ENCODE measurements around the gene HS3ST5. TPM values are rescaled to one million over a fixed set of nuclear protein-coding genes. Genes with fewer than 3 reads are reported as not detected.

The HS3ST5 gene
- total RNA-seq, 2 experiments from 2014 or later, result not detected

DNA sequence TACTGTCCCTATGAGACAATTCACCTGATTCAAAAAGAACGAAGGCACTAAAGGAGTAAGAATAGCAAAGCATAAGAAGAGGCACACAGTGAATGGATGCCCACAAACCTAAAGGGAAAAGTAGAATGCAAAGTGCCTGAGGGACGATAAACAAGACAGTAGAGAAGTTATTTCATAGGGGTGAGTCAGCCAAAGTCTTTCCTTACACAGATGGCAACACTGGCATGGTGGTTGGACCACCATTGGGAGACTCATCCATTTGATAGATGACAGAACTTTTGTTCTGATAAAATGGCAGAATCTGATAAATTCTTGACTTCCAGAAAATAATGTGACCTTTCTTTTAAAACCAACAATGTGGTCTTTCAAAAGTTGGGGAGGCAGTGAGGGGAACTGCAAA is 223.8 kb downstream of the HS3ST5 start:
- Mint-ChIP-seq H3K36me3 (ENCODE audit: low read depth) (no peaks in the 10 kb centered on the region), H3K27ac (no peak overlapping the region), H3K4me1 (ENCODE audit: low read depth) (no peaks in the 10 kb centered on the region), H3K9me3 (no peaks in the 10 kb centered on the region), H3K4me3 (no peak overlapping the region), H3K27me3 (peaks cover 12% of the 10 kb centered on the region)
- no peak for ATAC-seq
- TF ChIP-seq, protein P1, sequence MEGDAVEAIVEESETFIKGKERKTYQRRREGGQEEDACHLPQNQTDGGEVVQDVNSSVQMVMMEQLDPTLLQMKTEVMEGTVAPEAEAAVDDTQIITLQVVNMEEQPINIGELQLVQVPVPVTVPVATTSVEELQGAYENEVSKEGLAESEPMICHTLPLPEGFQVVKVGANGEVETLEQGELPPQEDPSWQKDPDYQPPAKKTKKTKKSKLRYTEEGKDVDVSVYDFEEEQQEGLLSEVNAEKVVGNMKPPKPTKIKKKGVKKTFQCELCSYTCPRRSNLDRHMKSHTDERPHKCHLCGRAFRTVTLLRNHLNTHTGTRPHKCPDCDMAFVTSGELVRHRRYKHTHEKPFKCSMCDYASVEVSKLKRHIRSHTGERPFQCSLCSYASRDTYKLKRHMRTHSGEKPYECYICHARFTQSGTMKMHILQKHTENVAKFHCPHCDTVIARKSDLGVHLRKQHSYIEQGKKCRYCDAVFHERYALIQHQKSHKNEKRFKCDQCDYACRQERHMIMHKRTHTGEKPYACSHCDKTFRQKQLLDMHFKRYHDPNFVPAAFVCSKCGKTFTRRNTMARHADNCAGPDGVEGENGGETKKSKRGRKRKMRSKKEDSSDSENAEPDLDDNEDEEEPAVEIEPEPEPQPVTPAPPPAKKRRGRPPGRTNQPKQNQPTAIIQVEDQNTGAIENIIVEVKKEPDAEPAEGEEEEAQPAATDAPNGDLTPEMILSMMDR (IDR thresholded peaks at IDR 0.05), result no peak
- POLR2A ChIA-PET, result no interaction called here
- intact Hi-C loops (cut with micrococcal nuclease), result no loop called here
- no peak for DNase-seq
- CTCF ChIA-PET, result no interaction called here

DNA sequence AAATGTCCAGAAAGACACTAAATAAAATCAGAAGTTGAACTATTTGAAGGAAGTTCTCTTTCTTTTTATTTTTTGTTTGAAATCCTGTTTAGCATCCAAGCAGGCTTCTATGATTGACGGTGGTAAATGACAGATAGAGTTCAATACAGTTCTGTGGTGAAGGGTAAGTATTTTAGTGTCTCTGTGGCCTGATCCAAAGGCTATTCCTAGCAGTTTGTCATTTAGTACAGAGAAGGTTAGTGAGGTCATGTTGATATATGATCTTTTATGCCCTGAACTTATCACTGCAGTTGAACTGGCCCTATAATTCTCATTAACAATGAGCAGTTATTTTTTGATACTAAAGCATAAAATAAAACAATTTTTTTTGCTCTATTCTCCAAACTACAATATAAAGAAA is 227.2 kb downstream of the HS3ST5 start:
- intact Hi-C loops (cut with micrococcal nuclease), result no loop called here
- no peak for DNase-seq

DNA sequence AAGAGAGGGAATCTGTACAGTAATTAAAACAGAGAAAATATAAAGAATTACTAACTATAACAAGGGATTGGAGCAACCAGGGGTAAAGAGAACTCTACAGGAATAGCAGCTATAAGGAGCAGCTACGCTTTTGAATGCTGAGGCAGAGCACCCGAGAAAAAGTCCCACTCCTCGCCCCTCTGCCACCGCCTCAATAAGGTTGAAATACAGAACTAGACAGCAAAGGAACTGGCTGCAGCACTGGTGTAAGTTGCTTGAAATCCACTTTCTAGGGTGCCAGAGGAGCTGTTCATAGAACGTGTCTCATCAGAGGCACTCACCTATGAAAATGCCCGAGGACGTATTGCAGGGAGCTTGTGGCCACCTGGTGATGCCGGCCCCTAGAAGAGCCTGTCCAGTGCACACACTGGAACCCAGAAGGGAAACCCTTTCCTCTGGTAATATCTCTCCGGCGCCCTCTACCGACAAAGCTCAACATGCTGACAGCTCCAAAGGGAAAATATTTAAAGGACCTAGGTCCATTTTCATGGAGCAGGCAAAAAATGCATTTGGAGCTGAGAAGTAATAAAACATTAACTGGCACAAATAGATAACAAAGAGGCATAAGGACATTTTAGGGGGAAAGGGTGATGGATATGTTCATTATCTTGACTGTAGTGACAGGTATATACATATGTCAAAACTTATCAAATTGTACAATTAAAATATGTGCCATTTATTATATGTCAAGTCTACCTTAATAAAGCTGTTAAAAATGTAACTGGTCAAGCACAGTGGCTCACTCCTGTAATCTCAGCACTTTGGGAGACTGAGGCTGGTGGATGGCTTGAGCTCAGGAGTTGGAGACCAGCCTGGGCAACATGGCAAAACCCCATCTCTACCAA is 234.5 kb downstream of the HS3ST5 start:
- CTCF ChIA-PET, result interaction anchor here (0.7 to 3.3 kb wide), 8 partner anchors 9 to 128 kb away, joined by 3 to 14 read pairs (median 5); no protein-coding TSS in a partner anchor
- DNase-seq (peak; percentile 57), ATAC-seq (no peak)
- Mint-ChIP-seq H3K27me3 (peaks cover 4% of the 10 kb centered on the region), H3K36me3 (ENCODE audit: low read depth) (no peaks in the 10 kb centered on the region), H3K27ac (no peak overlapping the region), H3K4me1 (ENCODE audit: low read depth) (no peaks in the 10 kb centered on the region), H3K9me3 (no peaks in the 10 kb centered on the region), H3K4me3 (no peak overlapping the region)
- intact Hi-C loops (cut with micrococcal nuclease), result no loop called here
- POLR2A ChIA-PET, result no interaction called here
- TF ChIP-seq, protein P1 (IDR thresholded peaks at IDR 0.05), result peak; percentile 32

More for the DNA sequence above, 227.2 kb downstream of the HS3ST5 start:
- Mint-ChIP-seq H3K36me3 (ENCODE audit: low read depth) (no peaks in the 10 kb centered on the region), H3K9me3 (no peaks in the 10 kb centered on the region), H3K4me1 (ENCODE audit: low read depth) (no peaks in the 10 kb centered on the region), H3K27me3 (no peaks in the 10 kb centered on the region), H3K27ac (no peak overlapping the region), H3K4me3 (no peak overlapping the region)
- POLR2A ChIA-PET, result no interaction called here
- no peak for ATAC-seq
- TF ChIP-seq, protein P1 (IDR thresholded peaks at IDR 0.05), result no peak
- CTCF ChIA-PET, result no interaction called here

DNA sequence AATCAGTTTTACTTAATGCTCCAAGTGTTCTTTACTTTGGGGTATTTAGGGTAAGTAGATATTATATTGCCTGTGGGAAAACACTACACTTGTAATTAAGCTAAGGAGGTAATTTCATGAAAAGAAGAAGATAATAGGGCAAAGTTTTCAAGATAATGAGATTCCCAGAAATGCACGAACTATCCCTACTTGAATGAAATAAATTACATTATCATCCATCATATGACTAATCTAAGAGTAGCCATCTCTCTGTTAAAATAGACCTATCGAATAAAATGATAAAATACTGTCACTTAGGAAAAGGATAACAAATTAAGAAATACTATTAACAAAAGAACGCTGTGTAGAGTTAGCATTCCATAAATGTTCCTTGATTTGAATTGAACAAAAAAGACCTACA is 236.8 kb downstream of the HS3ST5 start:
- Mint-ChIP-seq H3K27ac (no peak overlapping the region), H3K4me1 (ENCODE audit: low read depth) (no peaks in the 10 kb centered on the region), H3K4me3 (no peak overlapping the region), H3K27me3 (peaks cover 4% of the 10 kb centered on the region), H3K36me3 (ENCODE audit: low read depth) (no peaks in the 10 kb centered on the region), H3K9me3 (no peaks in the 10 kb centered on the region)
- DNase-seq (no peak), ATAC-seq (no peak)
- TF ChIP-seq, protein P1 (IDR thresholded peaks at IDR 0.05), result no peak
- CTCF ChIA-PET, result no interaction called here
- intact Hi-C loops (cut with micrococcal nuclease), result no loop called here
- POLR2A ChIA-PET, result no interaction called here

DNA sequence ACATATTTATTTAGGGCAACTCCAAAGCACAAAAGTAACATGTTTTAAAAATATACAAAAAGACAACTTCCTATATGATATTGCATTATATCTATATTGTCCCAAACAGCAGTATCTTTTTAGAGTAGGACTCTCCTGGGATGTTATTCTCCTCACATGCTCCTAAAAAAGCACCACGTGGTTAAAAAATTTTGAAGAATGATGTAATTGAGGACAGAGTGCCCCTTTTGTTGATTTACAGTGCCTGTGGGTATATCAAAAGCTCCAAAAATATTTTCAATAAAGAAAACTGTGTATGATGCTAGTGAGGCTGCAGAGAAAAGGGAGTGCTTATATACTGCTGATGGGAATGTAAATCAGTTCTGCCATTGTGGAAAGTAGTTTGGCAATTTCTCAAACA is 241.6 kb downstream of the HS3ST5 start:
- TF ChIP-seq, protein P1 (IDR thresholded peaks at IDR 0.05), result no peak
- Mint-ChIP-seq H3K36me3 (ENCODE audit: low read depth) (no peaks in the 10 kb centered on the region), H3K27me3 (peaks cover 12% of the 10 kb centered on the region), H3K9me3 (no peaks in the 10 kb centered on the region), H3K4me1 (ENCODE audit: low read depth) (no peaks in the 10 kb centered on the region), H3K27ac (no peak overlapping the region), H3K4me3 (no peak overlapping the region)
- no peak for DNase-seq
- ATAC-seq, result no peak
- ChIA-PET CTCF (no interaction called here), POLR2A (no interaction called here)
- intact Hi-C loops (cut with micrococcal nuclease), result no loop called here

All from activated CD8-positive, alpha-beta T cell treated with anti-CD3 and anti-CD28 coated beads for 36 hours (primary cell).